Loucy (cell line): ENCODE results near the gene RNPEPL1.

ENCODE experiments used
- H2AFZ ChIP-seq: fragments of 200-600 bp; sonication (generic); 2 replicates; pipeline ENCODE4 v1.6.0; 2016; ENCODE audit warnings: antibody characterized with exemption, mild to moderate bottlenecking, low read length, moderate library complexity
- H3F3A ChIP-seq: fragments of 200-600 bp; 2 replicates; pipeline ENCODE4 v1.6.0; 2016; ENCODE audit warnings: antibody characterized with exemption, low read depth, mild to moderate bottlenecking
- H3K27me3 ChIP-seq: fragments of 200-600 bp; sonication (generic); 2 replicates; pipeline ENCODE4 v1.6.1; 2014; ENCODE audit warnings: low read length, mild to moderate bottlenecking; ENCODE audit not compliant: insufficient read depth, poor library complexity, severe bottlenecking
- H3K36me3 ChIP-seq: fragments of 200-600 bp; sonication (generic); 2 replicates; pipeline ENCODE4 v1.6.1; 2016; ENCODE audit warnings: low read length; ENCODE audit not compliant: insufficient read depth
- H3K4me1 ChIP-seq: fragments of 200-600 bp; sonication (generic); 2 replicates; pipeline ENCODE4 v1.5.1; 2014; ENCODE audit warnings: low read length, mild to moderate bottlenecking; ENCODE audit not compliant: insufficient read depth, poor library complexity, severe bottlenecking
- H3K4me2 ChIP-seq: fragments of 200-600 bp; sonication (generic); 2 replicates; pipeline ENCODE4 v1.6.0; 2014; ENCODE audit warnings: antibody characterized with exemption, low read length, low read depth, mild to moderate bottlenecking; ENCODE audit not compliant: poor library complexity, severe bottlenecking
- H3K4me3 ChIP-seq: fragments of 200-600 bp; sonication (generic); 2 replicates; pipeline ENCODE4 v1.5.1; 2014; ENCODE audit warnings: low read length, mild to moderate bottlenecking, mixed read lengths; ENCODE audit not compliant: poor library complexity, severe bottlenecking
- H3K79me2 ChIP-seq: fragments of 200-600 bp; sonication (generic); 2 replicates; pipeline ENCODE4 v1.6.1; 2014; ENCODE audit warnings: low read length; ENCODE audit not compliant: insufficient read depth
- H3K9ac ChIP-seq: fragments of 200-600 bp; sonication (generic); 2 replicates; pipeline ENCODE4 v1.6.0; 2014; ENCODE audit warnings: mild to moderate bottlenecking, low read depth, low read length, moderate library complexity; ENCODE audit not compliant: poor library complexity, severe bottlenecking
- H3K9me2 ChIP-seq: fragments of 200-600 bp; sonication (generic); replicated peaks from 2 replicates; pipeline ENCODE4 v1.6.1; 2016; ENCODE audit warnings: low read depth, low read length, mixed read lengths
- H3K9me3 ChIP-seq: fragments of 200-600 bp; sonication (generic); 2 replicates; pipeline ENCODE4 v1.6.1; 2014; ENCODE audit warnings: mild to moderate bottlenecking, antibody characterized with exemption, low read length, low read depth; ENCODE audit not compliant: insufficient read depth
- H4K20me1 ChIP-seq: fragments of 200-600 bp; sonication (generic); 2 replicates; pipeline ENCODE4 v1.6.0; 2014; ENCODE audit warnings: antibody characterized with exemption, low read length, mild to moderate bottlenecking; ENCODE audit not compliant: insufficient read depth, poor library complexity, severe bottlenecking
- CTCF ChIP-seq: fragments of 200-600 bp; sonication (generic); conservative IDR thresholded peaks from 2 replicates; pipeline ENCODE4 v1.5.1; 2014; ENCODE audit warnings: mild to moderate bottlenecking, antibody characterized with exemption, low read length
- EZH2phosphoT487 ChIP-seq: fragments of 200-600 bp; IDR thresholded peaks from 2 replicates; pipeline ENCODE4 v1.6.1; 2018; ENCODE audit warnings: antibody characterized with exemption, mild to moderate bottlenecking, moderate library complexity, borderline replicate concordance

RNPEPL1 gene

GRCh38 chr2:240601831-240602160, 33.5 kb downstream of the RNPEPL1 start:
- Histone ChIP-seq H3K79me2 (no peaks in the 10 kb centered on the region), H3K4me2 (no peak overlapping the region)

GRCh38 chr2:240602266-240603050, 34.2 kb downstream of the RNPEPL1 start:
- Histone ChIP-seq H3K9me2 (no peaks in the 10 kb centered on the region), H3K9ac (no peak overlapping the region), H3K4me1 (no peaks in the 10 kb centered on the region), H3K9me3 (no peaks in the 10 kb centered on the region), H3K27me3 (no peaks in the 10 kb centered on the region), H4K20me1 (no peaks in the 10 kb centered on the region), H3K4me2 (no peak overlapping the region), H3K79me2 (no peaks in the 10 kb centered on the region), H2AFZ (no peak overlapping the region), H3F3A (no peaks in the 10 kb centered on the region), H3K36me3 (peaks cover 11% of the 10 kb centered on the region; the same call in 1 of the 2 replicates), H3K4me3 (no peak overlapping the region)
- TF ChIP-seq EZH2phosphoT487, result no peak
- TF ChIP-seq CTCF, result no peak

More at GRCh38 chr2:240601831-240602160, 33.5 kb downstream of the RNPEPL1 start:
- H3F3A ChIP-seq, result no peaks in the 10 kb centered on the region
- H3K4me3 ChIP-seq, result no peak overlapping the region
- H3K4me1 ChIP-seq, result no peaks in the 10 kb centered on the region
- H3K9me2 ChIP-seq, result no peaks in the 10 kb centered on the region
- no peak overlapping the region for H2AFZ ChIP-seq
- H3K36me3 ChIP-seq, result peaks cover 11% of the 10 kb centered on the region; the same call in 1 of the 2 replicates
- H4K20me1 ChIP-seq, result no peaks in the 10 kb centered on the region
- no peaks in the 10 kb centered on the region for H3K9me3 ChIP-seq
- TF ChIP-seq CTCF, result no peak
- no peak for TF ChIP-seq EZH2phosphoT487
- H3K27me3 ChIP-seq, result no peaks in the 10 kb centered on the region
- H3K9ac ChIP-seq, result no peak overlapping the region

- no peak for TF ChIP-seq EZH2phosphoT487
- TF ChIP-seq CTCF, result no peak
- H3K36me3 ChIP-seq, result peaks cover 7% of the 10 kb centered on the region; the same call in 1 of the 2 replicates
- no peak overlapping the region for H2AFZ ChIP-seq
- no peaks in the 10 kb centered on the region for H4K20me1 ChIP-seq
- no peak overlapping the region for H3K4me3 ChIP-seq
- no peak overlapping the region for H3K4me2 ChIP-seq
- no peaks in the 10 kb centered on the region for H3K4me1 ChIP-seq
- H3F3A ChIP-seq, result no peaks in the 10 kb centered on the region
- no peaks in the 10 kb centered on the region for H3K9me3 ChIP-seq
- H3K9ac ChIP-seq, result no peak overlapping the region
- no peaks in the 10 kb centered on the region for H3K9me2 ChIP-seq
- H3K27me3 ChIP-seq, result no peaks in the 10 kb centered on the region
- no peaks in the 10 kb centered on the region for H3K79me2 ChIP-seq
These were observed 35.0 kb downstream of the RNPEPL1 start for GRCh38 chr2:240603081-240603835.
